OCI-LY1 (cell line): ENCODE data around the gene SLC12A3.

Experiments
- CTCF ChIP-seq: fragments of 200-600 bp; sonication (generic), shearing (Covaris generic); IDR thresholded peaks from 2 replicates; pipeline ENCODE4 v1.5.1; 2017; ENCODE audit warnings: mild to moderate bottlenecking, antibody characterized with exemption, low read length, moderate library complexity, mixed read lengths
- EZH2 ChIP-seq: fragments of 200-600 bp; sonication (generic), shearing (Covaris generic); IDR thresholded peaks from 2 replicates; pipeline ENCODE4 v1.8.0; 2017; ENCODE audit warnings: borderline replicate concordance, mixed run types, mild to moderate bottlenecking, antibody characterized with exemption, low read length, moderate library complexity, mixed read lengths

GRCh38 chr16:56832768-56833167 is 32.2 kb upstream of the SLC12A3 start:
- TF ChIP-seq CTCF (no peak), EZH2 (no peak)
